Cardiac muscle cell (in vitro differentiated cells and primary cell): ENCODE results near the gene CNNM4. TPM values are rescaled to one million over a fixed set of nuclear protein-coding genes. Genes with fewer than 3 reads are reported as not detected.

ENCODE experiments used
- DNase-seq, 2 donors: peaks; one replicate each; pipeline versions ENCODE4 v3.0.0 to v3.0.0-alpha.2; 2010 to 2017; ENCODE audit warnings: low read depth in 1 of 2, low spot score in 1 of 2
- H3K27ac ChIP-seq: fragments of 200-600 bp; sonication (generic); 2 replicates; pipeline ENCODE4 v1.5.1; 2016
- H3K27me3 ChIP-seq: fragments of 200-600 bp; sonication (generic); 2 replicates; pipeline ENCODE4 v1.6.0; 2016; ENCODE audit warnings: control low read depth
- H3K36me3 ChIP-seq: fragments of 200-600 bp; sonication (generic); 2 replicates; pipeline ENCODE4 v1.5.1; 2016; ENCODE audit warnings: control low read depth
- H3K4me1 ChIP-seq: fragments of 200-600 bp; sonication (generic); 2 replicates; pipeline ENCODE4 v1.8.1; 2017; ENCODE audit warnings: low read depth, mild to moderate bottlenecking, mixed run types
- H3K4me3 ChIP-seq: fragments of 200-600 bp; sonication (generic); 2 replicates; pipeline ENCODE4 v1.5.1; 2016; ENCODE audit warnings: mild to moderate bottlenecking
- H3K9me3 ChIP-seq: fragments of 200-600 bp; sonication (generic); 2 replicates; pipeline ENCODE4 v1.5.1; 2017; ENCODE audit warnings: low read depth, mild to moderate bottlenecking, control low read depth
- CTCF ChIP-seq: IDR thresholded peaks from 2 replicates; pipeline ENCODE4 v1.5.1; 2012; ENCODE audit warnings: low read depth, mild to moderate bottlenecking, low read length
- polyA plus RNA-seq: library from polyadenylated mRNA; unstranded; fragments of >200 nt; fragmentation: Nextera tagmentation; extraction: Ambion mirVana; gene quantifications from 2 replicates; pipeline ENCODE4 v1.2.1, GENCODE V29; 2016
- total RNA-seq: library from RNA; depleted of rRNA; stranded (reverse); fragments of >200 nt; gene quantifications from 2 replicates; pipeline ENCODE4 v1.2.3, GENCODE V29; 2016

CNNM4 gene
- total and polyA plus RNA-seq, 2 experiments from 2014 or later: 10.2 to 18.8 TPM

- H3K27me3 ChIP-seq: no peaks in the 10 kb centered on the region
- H3K4me3 ChIP-seq: no peak overlapping the region
- no peaks in the 10 kb centered on the region for H3K9me3 ChIP-seq
- peaks cover 10% of the 10 kb centered on the region for H3K4me1 ChIP-seq
- TF ChIP-seq CTCF: no peak
- H3K36me3 ChIP-seq: peaks cover 6% of the 10 kb centered on the region
- DNase-seq: no peak
- peak overlapping the region; percentile 54 for H3K27ac ChIP-seq
Measured at GRCh38 chr2:96837575-96837974, 76.9 kb downstream of the CNNM4 start.

GRCh38 chr2:96838345-96839292 is 77.9 kb downstream of the CNNM4 start:
- Histone ChIP-seq H3K4me1 (peaks cover 5% of the 10 kb centered on the region), H3K36me3 (peaks cover 4% of the 10 kb centered on the region), H3K4me3 (no peak overlapping the region), H3K9me3 (no peaks in the 10 kb centered on the region), H3K27me3 (no peaks in the 10 kb centered on the region), H3K27ac (peak overlapping the region; percentile 54)
- DNase-seq: no peak
- TF ChIP-seq CTCF: no peak

- Histone ChIP-seq H3K27me3 (no peaks in the 10 kb centered on the region), H3K36me3 (peaks cover 4% of the 10 kb centered on the region), H3K4me3 (no peak overlapping the region), H3K4me1 (peaks cover 4% of the 10 kb centered on the region), H3K9me3 (no peaks in the 10 kb centered on the region), H3K27ac (no peak overlapping the region)
- TF ChIP-seq CTCF: no peak
- DNase-seq: peak in 1 of 2 donors; percentile 26
Measured at GRCh38 chr2:96839293-96839874, 78.7 kb downstream of the CNNM4 start.

- no peaks in the 10 kb centered on the region for H3K9me3 ChIP-seq
- no peaks in the 10 kb centered on the region for H3K27me3 ChIP-seq
- no peak overlapping the region for H3K27ac ChIP-seq
- DNase-seq: no peak
- TF ChIP-seq CTCF: no peak
- no peak overlapping the region for H3K4me3 ChIP-seq
- H3K4me1 ChIP-seq: peaks cover 4% of the 10 kb centered on the region
- H3K36me3 ChIP-seq: peaks cover 4% of the 10 kb centered on the region
Measured at GRCh38 chr2:96839875-96840850, 79.5 kb downstream of the CNNM4 start.

GRCh38 chr2:96841701-96842495 is 81.2 kb downstream of the CNNM4 start:
- Histone ChIP-seq H3K4me1 (peaks cover 4% of the 10 kb centered on the region), H3K27me3 (no peaks in the 10 kb centered on the region), H3K27ac (no peak overlapping the region), H3K36me3 (peaks cover 4% of the 10 kb centered on the region), H3K4me3 (no peak overlapping the region), H3K9me3 (no peaks in the 10 kb centered on the region)
- TF ChIP-seq CTCF: no peak
- no peak for DNase-seq
